Inflammatory macrophage treated with lipopolysaccharide for 4 hours (primary cell): Measurements from ENCODE around the gene CTNND2.
"Not testable (repeated sequence)": the region's sequence is repeated elsewhere in the genome, so short reads cannot be mapped to it uniquely, and the experiment has no call there.

Source experiments
- DNase-seq: peaks from one replicate; pipeline ENCODE4 v3.0.0-alpha.2; 2020

Gene CTNND2

GRCh38 chr5:11869203-11869602 is 35.0 kb downstream of the CTNND2 start:
- no peak for DNase-seq

DNA sequence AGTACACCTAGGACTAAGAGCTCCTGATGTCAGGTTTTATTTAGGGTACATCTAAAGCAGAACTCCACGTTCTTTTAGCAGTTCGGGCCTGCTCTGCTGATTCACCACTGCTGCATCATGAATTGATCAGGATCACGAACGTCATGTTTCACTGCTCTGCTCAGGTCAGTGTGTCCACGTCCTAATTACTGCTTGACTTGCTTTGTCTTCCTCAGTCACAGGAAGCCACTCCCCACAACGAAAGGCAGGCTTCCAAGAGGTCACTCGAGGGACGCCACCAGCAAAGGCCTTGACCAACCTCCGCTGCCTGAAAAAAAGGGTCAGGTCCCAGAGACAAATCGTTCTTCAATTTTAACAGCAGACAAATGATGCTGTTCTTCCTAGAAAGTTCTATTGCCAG is 40.3 kb downstream of the CTNND2 start:
- no peak for DNase-seq

GRCh38 chr5:11857391-11857790 is 46.9 kb downstream of the CTNND2 start:
- no peak for DNase-seq

- no peak for DNase-seq
Observed at GRCh38 chr5:11854936-11855335, 49.3 kb downstream of the CTNND2 start.

GRCh38 chr5:11853796-11854195 is 50.5 kb downstream of the CTNND2 start:
- DNase-seq: no peak

DNA sequence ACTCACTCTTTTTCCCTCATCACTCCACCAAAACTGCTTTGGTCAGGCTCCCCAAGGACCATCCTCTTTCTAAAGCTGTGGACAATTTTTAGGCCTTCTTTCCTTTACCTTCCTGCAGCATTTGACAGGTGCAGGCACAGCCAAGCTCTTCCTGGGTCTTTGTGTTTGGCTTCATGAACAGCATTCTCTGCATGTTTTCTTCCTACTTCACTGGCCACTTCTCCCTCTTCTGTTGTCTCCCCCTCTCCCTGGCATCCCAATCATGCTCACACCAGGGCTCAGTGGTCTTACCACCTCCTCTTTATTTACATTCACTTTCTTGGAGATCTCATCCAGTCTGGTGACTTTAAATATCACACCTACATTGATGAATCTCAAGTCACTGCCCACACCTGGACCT is 51.1 kb downstream of the CTNND2 start:
- no peak for DNase-seq

- DNase-seq: no peak
Observed at GRCh38 chr5:11852717-11853087, 51.5 kb downstream of the CTNND2 start.

- DNase-seq: no peak
Observed at GRCh38 chr5:11851965-11852716, 52.1 kb downstream of the CTNND2 start.

GRCh38 chr5:11851416-11851815 is 52.8 kb downstream of the CTNND2 start:
- DNase-seq: no peak

GRCh38 chr5:11828566-11828965 is 75.7 kb downstream of the CTNND2 start:
- DNase-seq: not testable (repeated sequence)

DNA sequence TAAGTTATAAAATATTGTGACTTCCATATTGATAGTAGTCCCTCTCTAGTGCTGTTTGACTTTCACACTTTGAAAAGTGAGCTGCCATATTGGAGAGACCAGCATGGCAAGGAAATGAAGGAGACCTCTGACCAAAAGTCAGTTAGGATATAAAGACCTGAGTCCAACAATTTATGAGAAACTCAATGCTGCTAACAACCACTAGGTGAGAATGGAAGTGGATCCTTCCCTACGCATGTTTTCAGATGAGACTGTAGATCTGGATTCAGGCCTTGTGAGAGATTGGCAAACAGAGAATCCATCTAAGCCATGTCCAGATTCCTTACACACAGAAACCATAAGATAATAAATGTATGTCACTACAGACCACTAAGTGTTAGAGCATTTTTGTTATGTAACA is 81.6 kb downstream of the CTNND2 start:
- no peak for DNase-seq

DNA sequence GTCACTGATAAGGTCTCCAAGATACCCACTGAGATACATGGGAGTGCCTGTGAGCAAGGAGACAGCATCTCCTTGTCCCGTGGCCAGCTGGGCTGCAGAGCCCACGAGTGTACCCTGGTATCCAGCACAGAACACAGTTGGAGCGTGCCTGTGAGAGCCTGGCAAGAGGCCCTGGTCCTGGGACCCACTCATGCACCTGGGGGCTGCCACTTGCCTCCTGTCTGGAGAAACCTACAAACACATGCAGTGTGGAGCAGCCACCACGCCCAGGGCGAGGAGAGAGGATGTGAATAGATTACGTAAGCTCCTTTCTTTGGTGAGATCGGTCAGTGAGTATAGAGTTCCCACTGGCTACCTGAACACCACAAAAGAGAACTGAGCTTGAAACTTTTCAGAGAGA is 88.3 kb downstream of the CTNND2 start:
- DNase-seq: no peak

- DNase-seq: no peak
Observed at GRCh38 chr5:11815481-11815880, 88.8 kb downstream of the CTNND2 start.

- no peak for DNase-seq
Observed at GRCh38 chr5:11814373-11814772, 89.9 kb downstream of the CTNND2 start.

DNA sequence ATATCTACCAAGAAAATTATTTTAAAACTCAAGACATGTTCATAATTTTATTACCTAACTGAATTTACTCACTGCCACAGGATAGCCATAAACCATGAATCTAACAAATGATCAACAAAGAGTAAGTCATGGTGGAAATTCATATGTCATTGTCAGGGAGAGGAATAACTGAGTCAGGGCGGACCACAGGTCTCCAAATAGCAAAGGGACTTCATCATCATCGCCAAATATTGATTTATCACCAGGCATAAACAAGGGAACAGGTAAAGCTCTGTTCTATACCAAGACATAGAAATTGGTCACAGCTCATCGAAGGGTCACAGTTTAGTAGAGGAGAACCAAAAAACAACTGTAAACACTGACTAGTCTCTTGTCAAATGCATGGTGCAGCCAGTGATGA is 94.8 kb downstream of the CTNND2 start:
- no peak for DNase-seq

- no peak for DNase-seq
Observed at GRCh38 chr5:11803436-11803835, 100.8 kb downstream of the CTNND2 start.

DNA sequence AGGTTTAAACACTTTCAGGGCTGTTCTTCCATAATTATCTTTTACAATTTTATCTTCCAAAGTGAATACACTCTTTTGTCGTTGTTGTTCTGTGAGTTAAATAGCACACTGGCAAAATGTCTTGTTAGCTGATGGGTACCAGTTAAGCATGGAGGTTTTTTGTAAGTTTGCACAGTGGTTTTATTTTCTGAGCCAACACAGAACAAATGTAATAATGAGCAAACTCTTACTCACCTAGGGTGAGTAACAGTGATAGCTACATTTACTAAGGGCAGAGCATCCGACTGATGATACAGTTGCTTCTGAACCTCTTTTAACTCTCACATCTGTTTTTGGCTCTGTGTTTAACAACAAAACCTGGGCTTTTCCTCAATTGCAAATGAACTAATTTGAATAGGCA is 103.2 kb downstream of the CTNND2 start:
- DNase-seq: no peak

GRCh38 chr5:11797132-11797531 is 107.1 kb downstream of the CTNND2 start:
- DNase-seq: no peak

GRCh38 chr5:11793396-11793795 is 110.8 kb downstream of the CTNND2 start:
- DNase-seq: no peak

- DNase-seq: no peak
Observed at GRCh38 chr5:11792621-11793020, 111.6 kb downstream of the CTNND2 start.

- DNase-seq: no peak
Observed at GRCh38 chr5:11791792-11792191, 112.5 kb downstream of the CTNND2 start.

- DNase-seq: no peak
Observed at GRCh38 chr5:11790201-11790600, 114.0 kb downstream of the CTNND2 start.

- no peak for DNase-seq
Observed at GRCh38 chr5:11785771-11786352, 118.4 kb downstream of the CTNND2 start.

DNA sequence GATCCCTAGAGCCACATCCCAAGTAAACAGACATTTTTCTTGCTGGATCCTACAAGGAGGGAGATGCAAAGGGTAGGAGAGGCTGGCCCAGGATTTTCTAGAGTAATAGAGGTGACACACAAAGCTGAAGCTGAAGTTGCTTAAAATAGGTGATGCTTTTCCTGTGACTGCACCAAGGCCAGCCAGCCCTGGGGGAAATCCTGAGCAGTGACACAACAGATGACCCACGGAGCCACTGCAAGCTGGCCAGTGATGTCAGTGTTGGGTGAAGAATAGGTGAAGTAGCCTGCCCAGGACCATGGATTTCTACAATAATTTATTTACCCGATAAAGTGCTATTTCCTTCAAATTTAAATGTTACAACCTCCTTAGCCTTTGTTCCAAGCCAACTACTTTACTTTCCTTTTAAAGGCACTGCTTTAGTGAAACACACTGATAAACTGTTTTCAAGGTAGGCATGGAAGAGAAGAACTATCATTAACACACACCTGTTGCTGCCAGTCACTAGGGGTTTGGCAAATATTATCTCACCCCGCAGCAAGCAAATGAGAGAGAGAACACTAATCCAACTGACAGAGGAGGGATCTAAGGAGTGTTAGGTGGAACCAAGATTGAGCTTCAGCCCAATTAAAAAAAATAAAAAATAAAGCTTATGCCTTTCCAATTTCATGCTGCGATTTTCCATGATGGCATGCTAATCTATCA is 123.5 kb downstream of the CTNND2 start:
- DNase-seq: no peak
